ENCODE measurements around the gene NAA40.

The NAA40 gene

GRCh38 chr11:64003807-64004589 is 65.2 kb downstream of the NAA40 start:
- H2AFZ ChIP-seq (ENCODE audit: insufficient read depth, low read length, poor library complexity) = no peak overlapping the region
- no peak overlapping the region for H2BK12ac ChIP-seq (ENCODE audit: low read length)
- H3K4me1 ChIP-seq (ENCODE audit: control insufficient read depth in 1 of 2, insufficient read depth in 2 of 2, low read length in 2 of 2) = peaks cover 12 to 20% of the 10 kb centered on the region in 2 experiments
- no peak overlapping the region for H4K8ac ChIP-seq (ENCODE audit: low read depth, low read length)
- H3K79me2 ChIP-seq (ENCODE audit: control insufficient read depth, insufficient read depth, low read length, poor library complexity) = no peaks in the 10 kb centered on the region
- no peak overlapping the region for H3K4me3 ChIP-seq (ENCODE audit: low read depth, low read length)
- H3K79me1 ChIP-seq (ENCODE audit: low read length) = no peaks in the 10 kb centered on the region
- no peak overlapping the region for H3K9ac ChIP-seq (ENCODE audit: low read length)
- no peak overlapping the region for H2BK120ac ChIP-seq (ENCODE audit: insufficient read depth, low read length, poor library complexity)
- H3K27me3 ChIP-seq (ENCODE audit: insufficient read depth, low read length) = peaks cover 14% of the 10 kb centered on the region
- H3K23ac ChIP-seq (ENCODE audit: low read length) = no peak overlapping the region
- WGBS (ENCODE audit: extremely low coverage, insufficient coverage, insufficient read length) = no CpG with 5 or more reads among the region's 23 CpGs
- no peak overlapping the region for H3K18ac ChIP-seq (ENCODE audit: low read length)
- no peak overlapping the region for H3K4me2 ChIP-seq (ENCODE audit: low read length)
- no peak for DNase-seq
- H2AK5ac ChIP-seq (ENCODE audit: low read length) = no peak overlapping the region
- no peak overlapping the region for H2BK5ac ChIP-seq (ENCODE audit: low read depth, low read length, poor library complexity)
- peaks cover 2% of the 10 kb centered on the region for H3K9me3 ChIP-seq (ENCODE audit: insufficient read depth, low read depth, low read length)
- no peak overlapping the region for H4K12ac ChIP-seq (ENCODE audit: low read depth, low read length)
- no peak overlapping the region for H3K4ac ChIP-seq (ENCODE audit: low read depth, low read length)
- no peak overlapping the region for H4K91ac ChIP-seq (ENCODE audit: low read depth, low read length)
- H3K14ac ChIP-seq (ENCODE audit: low read length) = no peak overlapping the region
- no peaks in the 10 kb centered on the region for H3K36me3 ChIP-seq (ENCODE audit: control insufficient read depth in 1 of 2, insufficient read depth in 2 of 2, low read length in 2 of 2)
- no peak overlapping the region for H3K27ac ChIP-seq (ENCODE audit: low read depth, low read length)

GRCh38 chr11:64004590-64004984 is 65.8 kb downstream of the NAA40 start:
- Histone ChIP-seq H3K9ac (ENCODE audit: low read length) (no peak overlapping the region), H3K36me3 (ENCODE audit: control insufficient read depth in 1 of 2, insufficient read depth in 2 of 2, low read length in 2 of 2) (no peaks in the 10 kb centered on the region), H3K9me3 (ENCODE audit: insufficient read depth, low read depth, low read length) (peaks cover 2% of the 10 kb centered on the region), H2BK120ac (ENCODE audit: insufficient read depth, low read length, poor library complexity) (no peak overlapping the region), H3K4me2 (ENCODE audit: low read length) (no peak overlapping the region), H3K18ac (ENCODE audit: low read length) (no peak overlapping the region), H3K79me1 (ENCODE audit: low read length) (no peaks in the 10 kb centered on the region), H2AFZ (ENCODE audit: insufficient read depth, low read length, poor library complexity) (no peak overlapping the region), H2BK12ac (ENCODE audit: low read length) (no peak overlapping the region), H4K91ac (ENCODE audit: low read depth, low read length) (no peak overlapping the region), H3K23ac (ENCODE audit: low read length) (no peak overlapping the region), H3K27me3 (ENCODE audit: insufficient read depth, low read length) (peaks cover 14% of the 10 kb centered on the region), H3K4me3 (ENCODE audit: low read depth, low read length) (no peak overlapping the region), H4K12ac (ENCODE audit: low read depth, low read length) (no peak overlapping the region), H3K14ac (ENCODE audit: low read length) (no peak overlapping the region), H2AK5ac (ENCODE audit: low read length) (no peak overlapping the region), H3K4me1 (ENCODE audit: control insufficient read depth in 1 of 2, insufficient read depth in 2 of 2, low read length in 2 of 2) (peaks cover 14 to 21% of the 10 kb centered on the region in 2 experiments), H3K79me2 (ENCODE audit: control insufficient read depth, insufficient read depth, low read length, poor library complexity) (no peaks in the 10 kb centered on the region), H3K4ac (ENCODE audit: low read depth, low read length) (no peak overlapping the region), H2BK5ac (ENCODE audit: low read depth, low read length, poor library complexity) (no peak overlapping the region), H4K8ac (ENCODE audit: low read depth, low read length) (no peak overlapping the region), H3K27ac (ENCODE audit: low read depth, low read length) (no peak overlapping the region)
- no CpG with 5 or more reads among the region's 4 CpGs for WGBS (ENCODE audit: extremely low coverage, insufficient coverage, insufficient read length)
- DNase-seq = no peak

- Histone ChIP-seq H3K79me2 (ENCODE audit: control insufficient read depth, insufficient read depth, low read length, poor library complexity) (no peaks in the 10 kb centered on the region), H2BK5ac (ENCODE audit: low read depth, low read length, poor library complexity) (no peak overlapping the region), H4K12ac (ENCODE audit: low read depth, low read length) (no peak overlapping the region), H3K36me3 (ENCODE audit: control insufficient read depth in 1 of 2, insufficient read depth in 2 of 2, low read length in 2 of 2) (no peaks in the 10 kb centered on the region), H3K27me3 (ENCODE audit: insufficient read depth, low read length) (peaks cover 14% of the 10 kb centered on the region), H3K27ac (ENCODE audit: low read depth, low read length) (no peak overlapping the region), H4K91ac (ENCODE audit: low read depth, low read length) (no peak overlapping the region), H4K8ac (ENCODE audit: low read depth, low read length) (no peak overlapping the region), H3K4me3 (ENCODE audit: low read depth, low read length) (no peak overlapping the region), H3K9me3 (ENCODE audit: insufficient read depth, low read depth, low read length) (peaks cover 2% of the 10 kb centered on the region), H3K4me2 (ENCODE audit: low read length) (no peak overlapping the region), H2AK5ac (ENCODE audit: low read length) (no peak overlapping the region), H3K14ac (ENCODE audit: low read length) (no peak overlapping the region), H3K4ac (ENCODE audit: low read depth, low read length) (no peak overlapping the region), H3K79me1 (ENCODE audit: low read length) (no peaks in the 10 kb centered on the region), H2BK120ac (ENCODE audit: insufficient read depth, low read length, poor library complexity) (no peak overlapping the region), H2BK12ac (ENCODE audit: low read length) (no peak overlapping the region), H3K9ac (ENCODE audit: low read length) (no peak overlapping the region), H2AFZ (ENCODE audit: insufficient read depth, low read length, poor library complexity) (no peak overlapping the region), H3K4me1 (ENCODE audit: control insufficient read depth in 1 of 2, insufficient read depth in 2 of 2, low read length in 2 of 2) (peaks cover 12 to 16% of the 10 kb centered on the region in 2 experiments), H3K23ac (ENCODE audit: low read length) (no peak overlapping the region), H3K18ac (ENCODE audit: low read length) (no peak overlapping the region)
- no peak for DNase-seq
- WGBS (ENCODE audit: extremely low coverage, insufficient coverage, insufficient read length) = no CpG with 5 or more reads among the region's 4 CpGs
These were observed 66.9 kb downstream of the NAA40 start for GRCh38 chr11:64005691-64006090.

GRCh38 chr11:64006398-64006797 is 67.6 kb downstream of the NAA40 start:
- no peak for DNase-seq
- Histone ChIP-seq H3K9me3 (ENCODE audit: insufficient read depth, low read depth, low read length) (peaks cover 2% of the 10 kb centered on the region), H2AFZ (ENCODE audit: insufficient read depth, low read length, poor library complexity) (no peak overlapping the region), H3K27me3 (ENCODE audit: insufficient read depth, low read length) (peaks cover 14% of the 10 kb centered on the region), H3K79me1 (ENCODE audit: low read length) (no peaks in the 10 kb centered on the region), H2AK5ac (ENCODE audit: low read length) (no peak overlapping the region), H3K4me2 (ENCODE audit: low read length) (no peak overlapping the region), H3K27ac (ENCODE audit: low read depth, low read length) (no peak overlapping the region), H4K12ac (ENCODE audit: low read depth, low read length) (no peak overlapping the region), H3K4ac (ENCODE audit: low read depth, low read length) (no peak overlapping the region), H2BK5ac (ENCODE audit: low read depth, low read length, poor library complexity) (no peak overlapping the region), H4K8ac (ENCODE audit: low read depth, low read length) (no peak overlapping the region), H2BK12ac (ENCODE audit: low read length) (no peak overlapping the region), H3K36me3 (ENCODE audit: control insufficient read depth in 1 of 2, insufficient read depth in 2 of 2, low read length in 2 of 2) (no peaks in the 10 kb centered on the region), H3K14ac (ENCODE audit: low read length) (no peak overlapping the region), H2BK120ac (ENCODE audit: insufficient read depth, low read length, poor library complexity) (no peak overlapping the region), H3K4me3 (ENCODE audit: low read depth, low read length) (no peak overlapping the region), H3K79me2 (ENCODE audit: control insufficient read depth, insufficient read depth, low read length, poor library complexity) (no peaks in the 10 kb centered on the region), H3K4me1 (ENCODE audit: control insufficient read depth in 1 of 2, insufficient read depth in 2 of 2, low read length in 2 of 2) (peaks cover 12 to 16% of the 10 kb centered on the region in 2 experiments), H3K9ac (ENCODE audit: low read length) (no peak overlapping the region), H3K23ac (ENCODE audit: low read length) (no peak overlapping the region), H4K91ac (ENCODE audit: low read depth, low read length) (no peak overlapping the region), H3K18ac (ENCODE audit: low read length) (no peak overlapping the region)
- WGBS (ENCODE audit: extremely low coverage, insufficient coverage, insufficient read length) = no CpG with 5 or more reads among the region's 12 CpGs

Data from trophoblast cell (in vitro differentiated cells and primary cell).